Activated CD8-positive, alpha-beta T cell treated with anti-CD3 and anti-CD28 coated beads for 36 hours (primary cell): ENCODE results near the gene DAB1. TPM values are rescaled to one million over a fixed set of nuclear protein-coding genes. Genes with fewer than 3 reads are reported as not detected.

ENCODE experiments used
- ATAC-seq: fragments of 200-7000 bp; cut with Tn5 transposase; one replicate; pipeline ENCODE4 v1.10.0; 2021; ENCODE audit warnings: mild to moderate bottlenecking, moderate library complexity
- CTCF ChIA-PET: fragments of 350-600 bp; sonication (Branson Sonifier 250); formaldehyde crosslinking; loops from one replicate; lab custom pipeline; 2021; ENCODE audit warnings: antibody characterized with exemption; lab: Charles Lee
- POLR2A ChIA-PET: fragments of 350-600 bp; sonication (Branson Sonifier 250); formaldehyde crosslinking; loops from one replicate; lab custom pipeline; 2021; ENCODE audit warnings: antibody characterized with exemption; lab: Charles Lee
- DNase-seq: peaks from one replicate; pipeline ENCODE4 v3.0.0-alpha.2; 2020
- H3K27ac Mint-ChIP-seq: one replicate; pipeline ENCODE4 v1.8.0; 2021; ENCODE audit warnings: mild to moderate bottlenecking, mixed read lengths
- H3K27me3 Mint-ChIP-seq: one replicate; pipeline ENCODE4 v1.8.0; 2021; ENCODE audit warnings: mixed read lengths
- H3K36me3 Mint-ChIP-seq: one replicate; pipeline ENCODE4 v1.8.0; 2021; ENCODE audit warnings: low read depth, mixed read lengths
- H3K4me1 Mint-ChIP-seq: one replicate; pipeline ENCODE4 v1.8.0; 2021; ENCODE audit warnings: low read depth, mixed read lengths
- H3K4me3 Mint-ChIP-seq: one replicate; pipeline ENCODE4 v1.8.0; 2021; ENCODE audit warnings: mild to moderate bottlenecking, moderate library complexity, mixed read lengths
- H3K9me3 Mint-ChIP-seq: one replicate; pipeline ENCODE4 v1.8.0; 2021; ENCODE audit warnings: mixed read lengths
- CTCF ChIP-seq: fragments of 200-600 bp; IDR thresholded peaks from one replicate; pipeline ENCODE4 v1.8.0; 2022; ENCODE audit warnings: antibody characterized with exemption, mild to moderate bottlenecking
- intact Hi-C: fragments of 100-400 bp; cut with micrococcal nuclease; formaldehyde crosslinking; loops from one replicate; pipeline ENCODE4 v1.10.0; 2022
- total RNA-seq, 2 experiments: library from RNA; stranded (reverse); gene quantifications; one replicate each; pipeline ENCODE4 v1.2.3, GENCODE V29; 2021

The DAB1 gene
- total RNA-seq, 2 experiments from 2014 or later, result not detected

GRCh38 chr1:57393058-57393584 lies 30.7 kb downstream of the DAB1 start:
- no peaks in the 10 kb centered on the region for H3K9me3 Mint-ChIP-seq
- DNase-seq, result no peak
- intact Hi-C loops, result no loop called here
- no peaks in the 10 kb centered on the region for H3K4me1 Mint-ChIP-seq
- TF ChIP-seq CTCF, result no peak
- ChIA-PET CTCF (no interaction called here), POLR2A (no interaction called here)
- no peak overlapping the region for H3K4me3 Mint-ChIP-seq
- no peak for ATAC-seq
- H3K36me3 Mint-ChIP-seq, result no peaks in the 10 kb centered on the region
- H3K27ac Mint-ChIP-seq, result no peak overlapping the region
- no peaks in the 10 kb centered on the region for H3K27me3 Mint-ChIP-seq

- ChIA-PET CTCF (no interaction called here), POLR2A (no interaction called here)
- no peak for TF ChIP-seq CTCF
- Mint-ChIP-seq H3K9me3 (no peaks in the 10 kb centered on the region), H3K27me3 (peaks cover 5% of the 10 kb centered on the region), H3K4me1 (no peaks in the 10 kb centered on the region), H3K36me3 (no peaks in the 10 kb centered on the region), H3K4me3 (no peak overlapping the region), H3K27ac (no peak overlapping the region)
- intact Hi-C loops, result no loop called here
- DNase-seq (no peak), ATAC-seq (no peak)
Observed at GRCh38 chr1:57385336-57385735, 38.5 kb downstream of the DAB1 start.

GRCh38 chr1:57384901-57385300 lies 39.0 kb downstream of the DAB1 start:
- no peak for DNase-seq
- H3K4me1 Mint-ChIP-seq, result no peaks in the 10 kb centered on the region
- peaks cover 5% of the 10 kb centered on the region for H3K27me3 Mint-ChIP-seq
- H3K4me3 Mint-ChIP-seq, result no peak overlapping the region
- POLR2A ChIA-PET, result no interaction called here
- no peaks in the 10 kb centered on the region for H3K9me3 Mint-ChIP-seq
- no peak for TF ChIP-seq CTCF
- intact Hi-C loops, result no loop called here
- CTCF ChIA-PET, result no interaction called here
- H3K36me3 Mint-ChIP-seq, result no peaks in the 10 kb centered on the region
- H3K27ac Mint-ChIP-seq, result no peak overlapping the region
- ATAC-seq, result no peak

- DNase-seq (no peak), ATAC-seq (no peak)
- CTCF ChIA-PET, result no interaction called here
- H3K4me1 Mint-ChIP-seq, result no peaks in the 10 kb centered on the region
- no peak for TF ChIP-seq CTCF
- H3K27ac Mint-ChIP-seq, result no peak overlapping the region
- no peak overlapping the region for H3K4me3 Mint-ChIP-seq
- H3K9me3 Mint-ChIP-seq, result no peaks in the 10 kb centered on the region
- intact Hi-C loops, result no loop called here
- H3K36me3 Mint-ChIP-seq, result no peaks in the 10 kb centered on the region
- H3K27me3 Mint-ChIP-seq, result peaks cover 5% of the 10 kb centered on the region
- POLR2A ChIA-PET, result no interaction called here
Observed at GRCh38 chr1:57384284-57384683, 39.6 kb downstream of the DAB1 start.

DNA sequence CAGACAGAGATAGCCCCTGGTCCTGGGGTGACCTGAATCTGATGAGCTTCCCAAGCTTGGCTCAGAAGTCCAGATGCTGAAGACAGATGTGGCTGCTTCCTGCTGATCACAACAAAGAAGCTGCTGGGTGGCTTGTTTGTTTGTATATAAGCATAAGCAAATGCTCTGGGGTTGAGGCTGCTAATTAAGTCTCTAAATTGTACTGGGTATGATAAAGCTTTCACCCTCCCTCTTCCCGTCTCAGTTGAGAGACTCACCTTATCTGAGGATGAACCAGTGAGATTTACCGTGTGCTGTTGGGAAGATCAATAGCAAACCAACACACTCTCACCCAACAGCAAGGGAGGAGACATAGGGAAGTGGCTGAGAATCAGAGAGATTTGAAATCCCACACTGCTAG lies 42.0 kb downstream of the DAB1 start:
- no peak for TF ChIP-seq CTCF
- POLR2A ChIA-PET, result no interaction called here
- H3K9me3 Mint-ChIP-seq, result no peaks in the 10 kb centered on the region
- ATAC-seq, result no peak
- CTCF ChIA-PET, result no interaction called here
- no peak overlapping the region for H3K4me3 Mint-ChIP-seq
- intact Hi-C loops, result no loop called here
- H3K27ac Mint-ChIP-seq, result no peak overlapping the region
- no peak for DNase-seq
- no peaks in the 10 kb centered on the region for H3K36me3 Mint-ChIP-seq
- H3K4me1 Mint-ChIP-seq, result no peaks in the 10 kb centered on the region
- H3K27me3 Mint-ChIP-seq, result peaks cover 1% of the 10 kb centered on the region
